ENCODE results near the gene ZNF280D.

ZNF280D gene

GRCh38 chr15:56744701-56745683, 11.7 kb upstream of the ZNF280D start:
- H3K4me1 ChIP-seq (ENCODE audit: insufficient read depth, insufficient read length): no peaks in the 10 kb centered on the region
- DNase-seq (ENCODE audit: low read depth, low spot score): no peak
- TF ChIP-seq ZNF274 (IDR thresholded peaks at IDR 0.05; ENCODE audit: low read depth, low read length) (no peak), SUZ12 (IDR thresholded peaks at IDR 0.05; ENCODE audit: extremely low read depth, insufficient read depth, insufficient read length) (no peak)
- H3K9ac ChIP-seq (ENCODE audit: insufficient read length, low read depth): no peak overlapping the region
- H3K9me3 ChIP-seq (ENCODE audit: insufficient read depth, low read length): no peaks in the 10 kb centered on the region; the same call in 1 of the 2 replicates
- H3K27me3 ChIP-seq (ENCODE audit: insufficient read depth, insufficient read length): no peaks in the 10 kb centered on the region
- H3K4me3 ChIP-seq (ENCODE audit: insufficient read length, low read depth): no peak overlapping the region
- H3K36me3 ChIP-seq (ENCODE audit: insufficient read depth, insufficient read length, low read length): no peaks in the 10 kb centered on the region

GRCh38 chr15:56741541-56741940, 8.2 kb upstream of the ZNF280D start:
- no peak for DNase-seq (ENCODE audit: low read depth, low spot score)
- Histone ChIP-seq H3K36me3 (ENCODE audit: insufficient read depth, insufficient read length, low read length) (no peaks in the 10 kb centered on the region), H3K9ac (ENCODE audit: insufficient read length, low read depth) (no peak overlapping the region), H3K4me3 (ENCODE audit: insufficient read length, low read depth) (no peak overlapping the region), H3K4me1 (ENCODE audit: insufficient read depth, insufficient read length) (no peaks in the 10 kb centered on the region), H3K9me3 (ENCODE audit: insufficient read depth, low read length) (peaks cover 2% of the 10 kb centered on the region; the same call in 1 of the 2 replicates), H3K27me3 (ENCODE audit: insufficient read depth, insufficient read length) (no peaks in the 10 kb centered on the region)
- no peak for TF ChIP-seq ZNF274 (IDR thresholded peaks at IDR 0.05; ENCODE audit: low read depth, low read length)
- TF ChIP-seq YY1 (IDR thresholded peaks at IDR 0.05; ENCODE audit: insufficient read depth, insufficient read length): no peak
- no peak for TF ChIP-seq SUZ12 (IDR thresholded peaks at IDR 0.05; ENCODE audit: extremely low read depth, insufficient read depth, insufficient read length)

GRCh38 chr15:56739964-56740640, 6.8 kb upstream of the ZNF280D start:
- DNase-seq (ENCODE audit: low read depth, low spot score): no peak
- Histone ChIP-seq H3K9me3 (ENCODE audit: insufficient read depth, low read length) (peaks cover 16% of the 10 kb centered on the region), H3K4me3 (ENCODE audit: insufficient read length, low read depth) (no peak overlapping the region), H3K27me3 (ENCODE audit: insufficient read depth, insufficient read length) (no peaks in the 10 kb centered on the region), H3K4me1 (ENCODE audit: insufficient read depth, insufficient read length) (no peaks in the 10 kb centered on the region), H3K9ac (ENCODE audit: insufficient read length, low read depth) (no peak overlapping the region), H3K36me3 (ENCODE audit: insufficient read depth, insufficient read length, low read length) (no peaks in the 10 kb centered on the region)
- no peak for TF ChIP-seq YY1 (IDR thresholded peaks at IDR 0.05; ENCODE audit: insufficient read depth, insufficient read length)
- no peak for TF ChIP-seq ZNF274 (IDR thresholded peaks at IDR 0.05; ENCODE audit: low read depth, low read length)
- no peak for TF ChIP-seq SUZ12 (IDR thresholded peaks at IDR 0.05; ENCODE audit: extremely low read depth, insufficient read depth, insufficient read length)

GRCh38 chr15:56739474-56739873, 6.2 kb upstream of the ZNF280D start:
- Histone ChIP-seq H3K4me3 (ENCODE audit: insufficient read length, low read depth) (no peak overlapping the region), H3K9me3 (ENCODE audit: insufficient read depth, low read length) (peaks cover 23% of the 10 kb centered on the region), H3K36me3 (ENCODE audit: insufficient read depth, insufficient read length, low read length) (no peaks in the 10 kb centered on the region), H3K9ac (ENCODE audit: insufficient read length, low read depth) (no peak overlapping the region), H3K4me1 (ENCODE audit: insufficient read depth, insufficient read length) (no peaks in the 10 kb centered on the region), H3K27me3 (ENCODE audit: insufficient read depth, insufficient read length) (no peaks in the 10 kb centered on the region)
- no peak for TF ChIP-seq SUZ12 (IDR thresholded peaks at IDR 0.05; ENCODE audit: extremely low read depth, insufficient read depth, insufficient read length)
- no peak for TF ChIP-seq YY1 (IDR thresholded peaks at IDR 0.05; ENCODE audit: insufficient read depth, insufficient read length)
- no peak for TF ChIP-seq ZNF274 (IDR thresholded peaks at IDR 0.05; ENCODE audit: low read depth, low read length)
- no peak for DNase-seq (ENCODE audit: low read depth, low spot score)

GRCh38 chr15:56737791-56738190, 4.5 kb upstream of the ZNF280D start:
- no peaks in the 10 kb centered on the region for H3K36me3 ChIP-seq (ENCODE audit: insufficient read depth, insufficient read length, low read length)
- H3K27me3 ChIP-seq (ENCODE audit: insufficient read depth, insufficient read length): no peaks in the 10 kb centered on the region
- DNase-seq (ENCODE audit: low read depth, low spot score): no peak
- no peak overlapping the region for H3K4me3 ChIP-seq (ENCODE audit: insufficient read length, low read depth)
- no peaks in the 10 kb centered on the region for H3K4me1 ChIP-seq (ENCODE audit: insufficient read depth, insufficient read length)
- no peak for TF ChIP-seq YY1 (IDR thresholded peaks at IDR 0.05; ENCODE audit: insufficient read depth, insufficient read length)
- TF ChIP-seq SUZ12 (IDR thresholded peaks at IDR 0.05; ENCODE audit: extremely low read depth, insufficient read depth, insufficient read length): no peak
- no peak for TF ChIP-seq ZNF274 (IDR thresholded peaks at IDR 0.05; ENCODE audit: low read depth, low read length)
- H3K9ac ChIP-seq (ENCODE audit: insufficient read length, low read depth): no peak overlapping the region
- H3K9me3 ChIP-seq (ENCODE audit: insufficient read depth, low read length): peaks cover 39% of the 10 kb centered on the region

GRCh38 chr15:56736881-56737707, 3.8 kb upstream of the ZNF280D start:
- no peak for TF ChIP-seq YY1 (IDR thresholded peaks at IDR 0.05; ENCODE audit: insufficient read depth, insufficient read length)
- TF ChIP-seq ZNF274 (IDR thresholded peaks at IDR 0.05; ENCODE audit: low read depth, low read length): no peak
- no peak for TF ChIP-seq SUZ12 (IDR thresholded peaks at IDR 0.05; ENCODE audit: extremely low read depth, insufficient read depth, insufficient read length)
- Histone ChIP-seq H3K27me3 (ENCODE audit: insufficient read depth, insufficient read length) (no peaks in the 10 kb centered on the region), H3K4me1 (ENCODE audit: insufficient read depth, insufficient read length) (no peaks in the 10 kb centered on the region), H3K9ac (ENCODE audit: insufficient read length, low read depth) (no peak overlapping the region), H3K36me3 (ENCODE audit: insufficient read depth, insufficient read length, low read length) (no peaks in the 10 kb centered on the region), H3K4me3 (ENCODE audit: insufficient read length, low read depth) (no peak overlapping the region), H3K9me3 (ENCODE audit: insufficient read depth, low read length) (peaks cover 40% of the 10 kb centered on the region)
- no peak for DNase-seq (ENCODE audit: low read depth, low spot score)
